GM18519 (cell line): ENCODE results near the gene DLL4.
"Not testable (repeated sequence)": the region's sequence is repeated elsewhere in the genome, so short reads cannot be mapped to it uniquely, and the experiment has no call there.

ENCODE experiments used
- ATAC-seq: cut with Tn5 transposase; IDR thresholded peaks from one replicate; pipeline ENCODE4 v1.9.1; 2021; ENCODE audit warnings: mild to moderate bottlenecking, moderate library complexity; ENCODE audit not compliant: unreplicated experiment, low FRiP score

The DLL4 gene

DNA sequence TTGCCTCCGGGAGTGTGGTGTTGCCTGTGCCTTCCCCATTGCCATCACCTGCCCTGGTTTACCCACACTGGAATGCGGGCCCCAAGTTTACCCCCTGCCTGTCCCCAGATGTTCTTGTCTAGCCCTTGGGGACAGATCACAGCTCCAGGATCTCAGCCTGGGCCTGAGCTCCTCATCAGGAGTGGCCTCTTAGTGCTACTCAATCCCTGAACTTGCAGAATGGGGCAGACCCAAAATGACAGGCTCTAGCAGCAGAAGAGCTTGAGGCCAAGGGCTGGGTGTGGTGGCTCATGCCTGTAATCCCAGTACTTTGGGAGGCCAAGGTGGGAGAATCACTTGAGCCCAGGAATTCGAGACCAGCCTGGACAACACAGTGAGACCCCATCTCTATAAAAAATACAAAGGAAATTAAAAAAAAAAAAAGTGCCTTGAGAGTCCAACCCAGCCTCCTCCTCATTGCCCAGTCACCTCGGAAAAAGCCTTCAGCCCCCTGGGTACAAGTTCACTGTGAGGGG is 28.0 kb downstream of the DLL4 start:
- no peak for ATAC-seq

DNA sequence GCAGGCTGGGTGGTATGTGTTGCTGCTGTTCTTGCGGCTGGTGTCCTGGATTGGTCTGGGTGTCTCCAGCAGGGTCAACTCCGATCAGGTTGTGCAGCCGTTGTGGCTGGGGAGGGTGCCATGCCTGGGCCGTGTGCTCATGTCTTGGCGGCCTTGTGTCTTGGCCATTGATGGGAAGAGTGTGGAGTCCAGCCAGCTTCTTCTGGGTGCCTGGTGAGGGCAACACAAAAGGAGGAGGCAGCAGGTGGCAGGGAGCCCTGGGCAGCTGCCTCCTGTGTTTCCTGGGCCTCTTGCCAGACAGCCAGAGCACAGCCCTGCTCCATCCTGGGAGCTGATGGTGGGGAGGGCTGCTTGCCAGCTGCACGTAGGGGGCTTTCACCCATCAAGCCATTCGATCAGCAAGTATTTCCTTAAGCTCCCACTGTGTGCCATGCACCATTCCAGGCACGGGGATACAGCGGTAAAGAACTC is 28.5 kb downstream of the DLL4 start:
- no peak for ATAC-seq

DNA sequence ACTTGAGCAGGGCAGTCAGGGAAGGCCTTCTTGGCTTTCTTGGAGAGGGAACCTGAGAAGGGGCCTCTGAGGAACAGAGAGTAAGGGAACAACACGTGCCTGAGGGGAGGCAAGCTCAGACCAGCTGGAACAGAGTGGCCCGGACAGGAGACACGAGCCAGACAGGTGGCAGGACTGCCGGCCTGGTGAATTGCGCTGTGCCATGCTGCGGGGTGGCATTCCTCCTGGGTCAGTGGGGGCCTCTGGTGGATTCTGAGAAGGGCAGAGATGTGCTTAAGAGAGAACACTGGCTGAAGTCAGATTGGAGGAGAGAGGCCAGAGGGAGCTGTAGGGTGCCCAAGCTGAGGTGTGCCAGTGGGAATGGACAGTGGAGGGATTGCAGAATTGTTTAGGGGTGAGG is 29.0 kb downstream of the DLL4 start:
- ATAC-seq = no peak

DNA sequence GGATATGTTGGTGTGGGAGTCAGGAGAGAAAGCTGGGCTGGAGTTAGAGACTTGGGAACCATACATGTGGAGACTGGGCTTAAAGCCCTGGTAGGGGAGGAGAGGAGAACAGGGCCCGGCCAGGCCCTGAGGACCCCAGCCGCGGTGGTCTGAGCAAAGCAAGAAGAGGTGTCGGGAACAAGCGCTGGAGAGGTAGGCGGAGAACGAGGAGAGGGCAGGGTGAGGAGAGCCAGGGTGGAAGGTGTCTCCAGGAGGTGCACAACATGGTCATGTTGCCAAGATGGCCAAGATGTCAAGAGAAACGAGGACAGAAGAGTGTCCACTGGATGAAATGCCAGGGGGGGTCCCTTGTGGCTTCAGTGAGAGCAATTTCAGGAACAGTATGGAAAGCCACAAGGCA is 29.6 kb downstream of the DLL4 start:
- no peak for ATAC-seq

DNA sequence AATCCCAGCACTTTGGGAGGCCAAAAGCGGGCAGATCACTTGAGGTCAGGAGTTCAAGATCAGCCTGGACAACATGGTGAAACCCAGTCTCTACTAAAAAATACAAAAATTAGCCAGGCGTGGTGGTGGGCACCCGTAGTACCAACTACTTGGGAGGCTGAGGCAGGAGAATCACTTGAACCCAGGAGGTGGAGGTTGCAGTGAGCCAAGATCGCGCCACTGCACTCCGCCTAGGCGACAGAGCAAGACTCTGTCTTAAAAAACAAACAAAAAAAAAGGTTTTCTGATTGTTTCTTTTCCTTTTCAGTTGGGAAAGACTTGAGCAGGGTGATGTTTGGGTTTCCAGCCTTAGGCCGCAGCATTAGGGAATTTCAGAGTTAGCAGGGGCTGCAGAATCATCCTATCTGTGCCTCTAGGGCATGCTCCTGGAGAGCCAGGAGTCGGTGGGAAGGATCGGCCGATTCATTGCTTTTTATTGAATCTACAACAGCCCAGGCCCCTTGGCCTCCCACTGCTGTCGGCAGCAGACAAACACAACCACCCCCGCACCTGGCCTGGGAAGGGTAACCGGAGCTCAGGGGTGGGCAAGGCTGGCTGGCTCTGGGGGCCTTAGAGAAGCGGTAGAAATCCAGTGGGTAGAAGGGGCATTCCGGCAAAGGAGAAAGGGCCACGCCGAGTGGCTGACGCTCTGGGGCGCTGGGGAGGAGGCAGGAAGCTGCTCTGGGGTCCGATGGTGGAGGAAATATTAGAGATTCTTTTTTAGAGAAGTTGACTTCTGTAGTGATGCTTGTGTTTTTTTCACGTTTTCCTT is 30.4 kb downstream of the DLL4 start:
- no peak for ATAC-seq

DNA sequence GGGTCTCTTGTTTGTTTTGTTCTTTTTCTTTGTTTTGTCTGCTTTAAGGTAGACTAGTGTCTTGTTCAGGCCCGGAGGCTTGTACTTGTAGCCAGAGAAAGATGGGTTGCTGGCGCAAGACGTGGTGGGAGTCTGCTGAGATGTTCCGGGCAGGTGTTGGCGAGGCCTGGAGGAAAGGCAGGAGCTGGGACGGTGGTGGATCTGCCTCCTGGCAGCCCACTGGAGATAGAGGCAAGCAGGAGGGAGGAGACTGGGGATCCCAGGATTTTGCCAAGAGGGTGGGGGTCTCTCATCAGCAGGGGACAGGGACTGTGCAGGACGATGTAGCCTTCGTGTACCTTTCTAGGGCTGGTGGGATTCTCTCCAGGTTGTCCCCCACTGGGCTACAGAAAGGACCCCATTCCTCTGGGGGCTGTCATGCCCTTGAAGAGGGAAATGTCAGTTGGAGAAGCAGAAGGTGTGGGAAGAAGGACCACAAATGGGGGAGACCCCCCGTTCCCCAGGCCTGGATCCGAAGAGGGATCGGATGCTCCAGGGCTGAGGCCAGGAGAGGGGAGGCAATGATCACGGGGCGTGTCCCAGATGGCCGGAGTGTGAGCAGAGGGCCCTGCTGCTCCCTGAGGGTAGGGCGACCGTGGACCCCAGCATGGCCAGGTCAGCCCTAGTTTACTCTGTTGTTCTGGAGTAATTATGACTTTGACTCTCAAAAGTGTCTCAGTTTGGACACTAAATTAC is 31.2 kb downstream of the DLL4 start:
- no peak for ATAC-seq

DNA sequence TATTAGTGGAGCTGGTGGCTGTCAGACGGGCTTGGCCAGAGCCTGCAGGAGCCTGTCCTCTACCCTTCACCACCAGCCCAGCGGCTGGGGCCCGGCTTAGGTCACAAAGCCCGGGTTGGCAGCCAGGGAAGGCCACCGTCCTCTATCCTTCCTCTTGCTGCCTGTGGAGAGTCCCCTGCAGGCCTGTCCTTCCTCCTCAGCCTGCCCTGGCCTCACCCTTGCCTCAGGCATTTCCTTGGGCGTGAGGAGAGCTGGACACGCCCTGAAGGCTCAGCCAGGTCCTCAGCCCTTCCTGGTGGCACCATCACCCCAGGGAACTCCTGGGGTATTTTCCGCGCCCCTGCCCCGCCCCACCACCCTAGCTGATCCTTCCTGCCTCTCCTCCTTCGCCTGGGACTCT is 31.8 kb downstream of the DLL4 start:
- ATAC-seq = no peak

DNA sequence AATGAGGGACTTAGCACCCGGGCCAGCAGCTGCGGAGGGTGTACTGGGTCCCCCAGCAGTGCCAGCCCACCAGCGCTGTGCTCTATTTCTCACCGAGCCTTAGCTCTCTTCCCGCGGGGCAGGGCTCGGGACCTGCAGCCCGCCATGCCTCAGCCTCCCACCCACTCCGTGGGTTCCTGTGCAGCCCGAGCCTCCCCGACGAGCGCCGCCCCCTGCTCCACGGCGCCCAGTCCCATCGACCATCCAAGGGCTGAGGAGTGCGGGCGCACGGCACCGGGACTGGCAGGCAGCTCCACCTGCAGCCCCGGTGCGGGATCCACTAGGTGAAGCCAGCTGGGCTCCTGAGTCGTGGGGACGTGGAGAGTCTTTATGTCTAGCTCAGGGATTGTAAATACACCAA is 32.6 kb downstream of the DLL4 start:
- not testable (repeated sequence) for ATAC-seq

DNA sequence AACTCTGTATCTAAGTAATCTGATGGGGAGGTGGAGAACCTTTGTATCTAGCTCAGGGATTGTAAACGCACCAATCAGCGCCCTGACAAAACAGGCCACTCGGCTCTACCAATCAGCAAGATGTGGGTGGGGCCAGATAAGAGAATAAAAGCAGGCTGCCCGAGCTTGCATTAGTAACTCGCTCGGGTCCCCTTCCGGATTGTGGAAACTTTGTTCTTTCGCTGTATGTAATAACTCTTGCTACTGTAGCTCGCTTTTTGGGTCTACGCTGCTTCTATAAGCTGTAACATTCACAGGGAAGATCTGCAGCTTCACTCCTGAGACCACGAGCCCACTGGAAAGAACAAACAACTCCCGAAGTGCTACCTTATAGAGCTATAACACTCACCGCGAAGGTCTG is 33.2 kb downstream of the DLL4 start:
- not testable (repeated sequence) for ATAC-seq

DNA sequence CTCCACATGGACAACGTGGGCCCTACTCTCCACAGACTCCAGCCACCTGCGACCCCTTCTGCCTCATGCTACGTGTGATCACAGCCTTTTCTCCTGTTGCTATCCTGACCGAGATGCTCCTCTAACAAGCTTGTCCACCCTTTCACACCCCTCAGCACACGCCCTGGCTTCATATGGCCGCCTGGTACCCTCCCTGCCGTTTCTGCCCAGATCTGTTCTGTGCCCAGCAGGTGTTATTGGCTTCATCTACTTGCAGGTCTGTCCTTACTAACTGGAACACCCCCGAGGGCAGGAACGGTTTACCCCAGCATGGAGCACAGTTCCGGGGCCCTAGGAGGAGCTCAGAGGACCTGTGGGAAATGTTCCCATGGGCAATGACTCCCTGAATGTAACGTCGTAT is 34.1 kb downstream of the DLL4 start:
- ATAC-seq = no peak

DNA sequence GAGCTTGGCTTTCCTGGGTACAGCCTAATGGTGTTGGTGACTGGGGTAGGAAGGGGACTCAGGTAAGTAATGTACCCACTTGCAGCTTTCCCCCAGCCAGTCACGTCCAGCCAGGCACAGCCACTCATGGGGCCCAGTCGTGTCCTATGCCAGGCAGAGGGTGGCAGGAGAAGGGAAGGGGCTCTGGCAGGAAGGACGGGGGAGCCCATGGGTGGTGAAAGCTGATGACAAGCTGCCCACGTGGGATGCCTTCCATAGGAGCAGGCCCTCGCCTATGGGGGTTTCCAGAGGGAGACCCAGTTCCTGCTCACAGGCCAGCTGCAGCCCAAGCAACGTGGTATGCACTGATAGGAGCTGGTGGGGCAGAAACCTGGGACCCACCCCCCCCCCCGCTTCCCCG is 34.9 kb downstream of the DLL4 start:
- ATAC-seq = no peak

DNA sequence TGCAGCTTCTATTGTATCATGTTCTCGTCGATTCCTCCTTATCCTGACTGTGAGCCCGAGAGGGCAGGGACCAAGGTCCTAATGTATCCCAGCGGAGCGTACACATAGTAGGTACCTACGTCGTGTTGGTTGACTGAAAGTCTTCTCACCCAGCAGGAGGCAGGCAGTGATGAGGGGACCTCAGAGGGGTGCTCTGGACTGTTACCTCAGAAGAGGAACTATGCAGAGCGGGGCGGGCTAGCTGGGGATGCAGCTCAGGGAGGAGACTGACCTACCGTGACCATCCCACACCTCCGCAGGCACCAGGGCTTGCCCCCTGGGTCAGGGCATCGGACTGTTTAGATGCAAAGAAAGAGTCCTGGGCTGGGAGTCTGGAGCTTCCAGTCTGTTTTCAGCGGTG is 35.5 kb downstream of the DLL4 start:
- no peak for ATAC-seq

DNA sequence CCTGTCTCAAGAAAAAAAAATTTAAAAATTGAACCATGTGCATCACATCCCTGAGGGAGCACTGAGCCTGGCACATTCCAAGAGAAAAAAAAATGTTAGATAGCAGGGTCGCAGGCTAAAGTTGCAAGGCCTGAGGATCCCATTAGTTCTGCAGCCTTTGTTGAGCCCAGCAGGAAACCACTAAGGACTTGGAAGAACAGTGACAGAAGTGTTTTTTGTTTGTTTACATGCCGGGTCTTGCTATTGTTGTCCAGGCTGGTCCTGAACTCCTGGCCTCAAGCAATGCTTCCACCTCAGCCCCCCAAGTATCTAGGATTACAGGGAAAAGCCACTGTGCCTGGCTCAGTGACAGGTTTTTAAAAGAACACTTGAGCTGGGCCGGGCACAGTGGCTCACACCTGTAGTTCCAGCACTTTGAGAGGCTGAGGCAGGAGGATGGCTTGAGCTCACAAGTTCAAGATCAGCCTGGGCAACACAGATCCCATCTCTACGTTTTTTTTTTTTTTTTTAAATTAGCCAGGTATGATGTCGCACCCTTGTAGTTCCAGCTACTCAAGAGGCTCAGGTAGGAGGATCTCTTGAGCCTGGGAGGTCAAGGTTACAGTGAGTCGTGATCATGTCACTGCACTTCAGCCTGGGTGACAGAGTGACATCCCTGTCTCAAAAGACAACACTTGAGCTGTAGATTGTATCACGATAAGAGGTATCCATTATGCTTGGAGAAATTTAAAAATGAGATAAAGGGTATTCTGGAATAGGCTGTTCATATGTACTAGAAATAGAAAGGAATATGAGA is 39.3 kb downstream of the DLL4 start:
- no peak for ATAC-seq

DNA sequence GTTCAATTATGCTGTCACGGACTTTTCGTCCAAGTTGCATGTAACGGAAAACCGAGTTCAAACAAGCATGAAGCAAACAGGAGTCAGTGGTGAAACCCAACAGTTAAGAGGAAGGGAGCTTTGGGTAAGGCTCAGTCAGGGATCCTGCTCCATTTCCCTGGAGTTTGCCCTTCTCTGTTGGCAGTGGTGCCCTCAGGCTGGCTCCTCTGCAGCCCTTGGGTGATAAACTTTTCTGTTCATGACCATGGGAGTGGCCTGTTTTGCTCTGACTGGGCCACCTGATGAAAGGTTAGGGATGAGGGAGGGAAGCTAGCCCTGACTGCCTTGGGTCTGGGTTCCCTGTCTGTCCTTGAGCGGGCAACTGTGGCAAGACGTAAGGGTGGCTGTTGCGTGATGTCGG is 40.2 kb downstream of the DLL4 start:
- no peak for ATAC-seq

DNA sequence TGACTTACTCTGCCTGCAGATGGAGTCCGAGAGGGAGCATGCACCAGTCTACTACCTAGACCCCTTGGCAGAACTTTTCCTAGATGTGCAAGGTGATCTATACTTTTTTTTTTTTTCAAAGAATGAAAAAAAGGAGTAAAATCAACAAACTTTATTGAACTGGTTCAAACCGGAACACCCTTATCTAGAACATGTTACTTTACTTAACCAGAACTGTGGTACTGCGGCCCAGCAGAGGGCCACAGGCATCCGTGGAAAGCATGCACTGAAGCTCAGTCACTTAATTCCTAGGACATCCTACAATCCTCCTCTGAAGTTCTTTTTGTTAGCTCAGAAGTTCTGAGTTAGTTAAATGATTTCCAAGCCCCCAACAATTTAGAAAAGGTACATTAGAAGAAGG is 45.7 kb downstream of the DLL4 start:
- ATAC-seq = no peak

DNA sequence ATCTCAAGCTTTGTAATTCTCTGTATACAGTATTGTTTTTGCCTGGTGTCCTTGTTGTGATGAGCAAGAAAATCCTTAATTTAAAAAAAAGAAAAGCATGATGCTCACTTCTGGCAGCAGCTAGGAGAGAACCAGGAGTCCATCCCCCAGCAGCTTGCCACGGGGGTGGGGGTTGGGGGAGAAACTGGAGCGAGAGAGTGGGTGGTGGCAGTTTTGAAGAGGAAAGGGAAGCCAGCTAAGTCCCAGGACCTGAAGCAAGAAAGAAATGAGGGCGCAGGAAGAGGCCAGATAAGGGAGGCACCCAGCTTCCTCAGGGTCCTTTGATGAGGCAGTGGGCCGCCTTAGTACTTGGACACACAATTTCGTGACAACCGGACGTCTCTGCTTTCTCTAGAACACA is 47.7 kb downstream of the DLL4 start:
- ATAC-seq = no peak

DNA sequence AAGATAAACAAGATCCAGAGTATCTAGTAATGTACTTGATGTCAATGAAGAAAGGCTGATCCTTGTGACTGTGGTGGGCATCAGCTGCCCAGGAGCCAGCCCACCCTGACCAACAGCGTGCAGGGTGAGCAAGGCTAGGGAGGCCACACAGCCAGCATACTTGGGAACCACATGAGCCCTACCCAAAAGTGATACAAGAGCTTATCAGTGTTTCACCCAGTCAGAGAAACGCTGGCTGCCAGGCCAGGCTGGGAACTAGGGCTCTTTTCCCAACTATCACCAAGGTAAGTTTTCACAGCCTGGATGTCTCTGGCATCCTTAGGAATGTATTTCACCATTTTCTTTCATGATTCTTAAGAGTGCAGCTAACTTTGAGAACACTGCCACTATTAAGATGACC is 49.0 kb downstream of the DLL4 start:
- ATAC-seq = no peak

DNA sequence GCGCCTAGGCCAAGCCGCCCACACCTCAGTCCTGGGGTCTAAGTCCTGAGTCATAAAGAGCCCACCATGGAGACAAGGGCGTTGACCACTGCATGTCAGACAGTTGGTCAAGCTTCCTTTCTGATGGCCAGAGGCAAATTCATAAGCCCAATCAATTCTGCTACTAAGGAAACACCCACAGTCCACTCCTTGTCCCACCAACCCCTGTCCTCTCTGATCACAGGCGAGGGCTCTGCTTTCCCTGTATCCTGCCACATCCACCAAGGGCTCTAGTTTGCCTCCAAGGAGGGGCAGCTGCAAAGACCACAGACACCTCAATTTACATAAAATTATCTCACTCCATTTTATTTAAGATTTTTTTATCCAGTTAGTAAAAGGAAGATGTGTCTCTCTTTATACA is 49.4 kb downstream of the DLL4 start:
- ATAC-seq = no peak

DNA sequence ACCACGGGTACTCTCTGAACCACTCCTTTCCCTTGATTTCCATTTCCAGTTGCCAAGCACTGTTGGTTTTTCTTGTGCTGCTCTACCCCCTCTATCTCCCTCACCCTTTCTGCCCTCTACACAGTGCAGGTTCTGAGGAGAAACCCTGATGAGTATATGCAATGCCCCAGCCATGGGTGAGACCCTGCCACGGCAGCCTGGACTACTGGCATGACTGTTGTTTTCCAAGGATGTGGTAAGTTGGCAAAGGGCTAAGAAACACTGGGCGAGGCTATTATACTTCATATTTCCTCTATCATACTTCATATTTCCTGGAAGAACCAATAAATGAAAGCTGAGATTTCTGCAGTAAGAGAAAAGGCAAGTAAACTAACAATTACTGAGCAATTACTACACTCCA is 52.0 kb downstream of the DLL4 start:
- no peak for ATAC-seq

DNA sequence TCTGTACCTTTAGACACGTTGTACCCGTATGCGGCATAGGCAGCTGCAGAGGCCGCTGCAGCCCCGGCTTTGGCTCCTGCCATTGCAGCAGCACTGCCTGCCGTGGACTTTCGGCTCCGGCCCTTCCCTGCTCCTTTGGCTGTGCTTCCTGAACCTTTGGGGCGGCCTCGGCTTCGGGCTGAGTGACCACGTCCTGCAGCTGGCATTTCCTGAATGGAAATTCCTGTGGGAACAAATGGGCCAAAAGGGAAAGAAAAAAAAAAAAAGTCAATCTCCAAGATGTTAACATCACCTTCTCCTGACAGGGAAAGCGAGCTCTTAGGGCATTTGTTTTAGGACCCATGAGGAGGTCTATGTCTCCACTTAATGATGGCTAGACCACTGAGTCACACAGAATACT is 53.7 kb downstream of the DLL4 start:
- no peak for ATAC-seq

DNA sequence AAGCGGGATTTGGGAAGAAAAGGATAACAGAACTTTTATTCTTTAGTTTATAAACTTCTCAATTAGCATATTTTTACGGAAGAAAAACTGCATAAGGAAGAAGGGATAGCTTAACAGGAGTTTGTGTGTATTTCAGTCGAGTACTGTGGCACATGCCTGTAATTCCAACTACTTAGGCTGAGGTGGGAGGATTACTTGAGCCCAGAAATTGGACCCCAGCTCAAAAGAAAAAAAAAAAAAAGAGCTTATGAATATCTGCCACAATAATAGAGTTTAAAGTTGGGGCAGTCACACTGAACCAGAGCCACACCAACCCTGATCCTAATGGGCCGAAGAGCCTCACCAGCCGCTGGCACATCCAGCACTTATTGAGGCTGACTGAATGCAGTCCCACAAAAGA is 55.3 kb downstream of the DLL4 start:
- ATAC-seq = no peak
